Measurements from ENCODE around the gene DNM3.

The DNM3 gene

DNA sequence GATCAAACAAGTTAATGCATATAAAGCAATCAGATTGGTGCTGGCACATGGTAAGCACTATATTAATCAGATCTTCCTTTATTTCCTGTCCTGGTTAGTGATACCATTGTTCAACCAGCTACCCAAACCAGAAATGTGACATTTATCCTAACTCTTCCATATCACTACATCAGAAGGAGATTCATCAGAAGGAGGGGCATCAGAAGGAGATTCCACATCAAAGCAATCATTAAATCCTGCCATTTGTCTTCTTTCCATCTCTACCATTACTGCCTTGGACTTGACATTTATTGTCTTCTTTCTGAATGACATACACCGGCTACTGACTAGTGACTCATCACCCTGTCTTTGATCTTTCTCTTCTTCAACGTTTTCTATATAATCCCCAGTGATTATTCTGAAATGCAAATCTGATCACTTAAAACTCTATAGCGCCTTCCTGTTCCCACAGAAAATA, 75.0 kb downstream of the DNM3 start:
- in situ Hi-C loops (cut with MboI; ENCODE audit: low pct_unique_long_range_greater_than_20kb, low sequenced_read_pairs, unreplicated experiment): no loop called here
- DNase-seq (ENCODE audit: low spot score): no peak
- TF ChIP-seq, protein P1, sequence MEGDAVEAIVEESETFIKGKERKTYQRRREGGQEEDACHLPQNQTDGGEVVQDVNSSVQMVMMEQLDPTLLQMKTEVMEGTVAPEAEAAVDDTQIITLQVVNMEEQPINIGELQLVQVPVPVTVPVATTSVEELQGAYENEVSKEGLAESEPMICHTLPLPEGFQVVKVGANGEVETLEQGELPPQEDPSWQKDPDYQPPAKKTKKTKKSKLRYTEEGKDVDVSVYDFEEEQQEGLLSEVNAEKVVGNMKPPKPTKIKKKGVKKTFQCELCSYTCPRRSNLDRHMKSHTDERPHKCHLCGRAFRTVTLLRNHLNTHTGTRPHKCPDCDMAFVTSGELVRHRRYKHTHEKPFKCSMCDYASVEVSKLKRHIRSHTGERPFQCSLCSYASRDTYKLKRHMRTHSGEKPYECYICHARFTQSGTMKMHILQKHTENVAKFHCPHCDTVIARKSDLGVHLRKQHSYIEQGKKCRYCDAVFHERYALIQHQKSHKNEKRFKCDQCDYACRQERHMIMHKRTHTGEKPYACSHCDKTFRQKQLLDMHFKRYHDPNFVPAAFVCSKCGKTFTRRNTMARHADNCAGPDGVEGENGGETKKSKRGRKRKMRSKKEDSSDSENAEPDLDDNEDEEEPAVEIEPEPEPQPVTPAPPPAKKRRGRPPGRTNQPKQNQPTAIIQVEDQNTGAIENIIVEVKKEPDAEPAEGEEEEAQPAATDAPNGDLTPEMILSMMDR (IDR thresholded peaks at IDR 0.05; ENCODE audit: extremely low read depth, insufficient read depth, missing control alignments): no peak

DNA sequence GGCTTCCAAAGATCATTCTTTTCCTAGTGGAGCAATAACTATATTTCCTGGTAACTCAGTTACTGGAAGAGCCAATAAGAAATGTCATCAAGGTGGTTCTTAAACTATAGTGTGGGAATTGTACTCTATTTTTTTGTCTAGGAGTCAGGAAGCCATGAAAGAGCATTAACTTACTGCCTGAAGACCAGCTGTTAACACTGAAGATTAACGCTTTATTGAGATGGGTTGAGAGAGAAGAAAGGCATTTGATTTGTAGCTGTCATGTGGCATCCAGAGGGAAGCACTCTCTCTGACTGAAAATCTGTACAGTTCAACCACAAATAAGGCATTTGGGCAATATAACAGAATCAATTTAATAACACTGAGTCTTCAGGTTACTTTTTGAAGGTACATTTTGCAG, 76.0 kb downstream of the DNM3 start:
- TF ChIP-seq, protein P1 (IDR thresholded peaks at IDR 0.05; ENCODE audit: extremely low read depth, insufficient read depth, missing control alignments): no peak
- in situ Hi-C loops (cut with MboI; ENCODE audit: low pct_unique_long_range_greater_than_20kb, low sequenced_read_pairs, unreplicated experiment): no loop called here
- no peak for DNase-seq (ENCODE audit: low spot score)

DNA sequence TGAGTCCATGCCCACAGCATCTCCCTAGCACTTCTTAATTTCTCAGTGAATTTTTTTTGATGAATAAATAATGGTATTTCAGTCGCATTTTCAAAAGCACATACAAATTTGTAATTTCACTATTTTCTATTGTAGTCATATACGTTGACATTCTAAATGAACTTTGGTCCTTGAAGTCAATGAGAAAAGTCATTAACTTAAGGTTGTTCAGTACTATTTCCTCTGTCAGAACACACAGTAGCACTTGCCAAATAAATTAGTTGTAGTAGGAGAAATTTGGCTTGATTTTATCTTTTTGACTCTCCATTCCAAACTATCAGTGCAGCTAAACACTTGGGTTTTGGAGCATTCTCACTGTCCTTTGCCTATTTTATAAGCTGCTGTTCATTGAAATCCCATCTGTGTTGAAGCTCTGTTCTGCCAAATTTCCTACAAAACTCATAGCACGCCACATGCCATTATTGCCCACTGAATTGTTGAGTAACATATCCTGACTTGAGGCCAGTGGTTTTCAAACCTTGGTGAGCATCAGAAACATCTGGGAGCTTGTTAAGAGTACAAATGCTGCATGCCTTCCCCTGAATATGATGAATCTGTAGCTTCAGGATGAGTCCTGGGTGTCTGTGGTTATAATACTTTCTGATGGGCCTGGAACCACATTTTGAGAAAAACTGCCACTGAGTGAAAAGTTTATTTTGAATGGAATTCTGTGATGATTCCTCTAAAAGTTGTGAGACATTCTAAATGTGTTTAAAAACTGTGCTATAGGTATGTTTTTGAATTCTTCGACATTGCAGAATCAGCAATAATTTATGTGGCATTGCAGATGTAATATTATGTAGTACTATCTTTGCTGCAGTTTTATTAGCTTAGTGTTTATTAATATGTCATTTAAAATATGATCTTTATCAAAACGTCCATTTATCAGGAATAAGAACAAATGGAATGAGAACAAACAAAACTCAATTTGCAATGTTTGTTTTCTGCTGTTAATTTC, 78.9 kb downstream of the DNM3 start:
- in situ Hi-C loops (cut with MboI; ENCODE audit: low pct_unique_long_range_greater_than_20kb, low sequenced_read_pairs, unreplicated experiment): no loop called here
- DNase-seq (ENCODE audit: low spot score): no peak
- TF ChIP-seq, protein P1 (IDR thresholded peaks at IDR 0.05; ENCODE audit: extremely low read depth, insufficient read depth, missing control alignments): no peak

DNA sequence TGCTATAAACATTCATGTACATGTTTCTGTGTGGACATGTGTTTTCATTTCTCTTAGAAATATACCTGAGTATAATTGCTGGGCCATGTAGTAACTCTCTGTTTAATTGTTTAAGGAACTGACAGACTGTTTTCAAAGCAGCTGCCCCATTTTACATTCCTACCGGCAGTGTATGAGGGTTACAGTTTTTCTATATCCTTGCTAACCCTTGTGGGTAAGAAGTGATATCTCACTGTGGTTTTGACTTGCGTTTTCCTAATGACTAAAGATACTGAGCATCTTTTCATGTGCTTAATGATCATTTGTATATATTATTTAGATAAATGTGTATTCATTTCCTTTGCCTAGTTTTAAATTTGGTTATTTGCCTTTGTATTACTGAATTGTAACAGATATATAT, 81.7 kb downstream of the DNM3 start:
- in situ Hi-C loops (cut with MboI; ENCODE audit: low pct_unique_long_range_greater_than_20kb, low sequenced_read_pairs, unreplicated experiment): no loop called here
- no peak for DNase-seq (ENCODE audit: low spot score)
- TF ChIP-seq, protein P1 (IDR thresholded peaks at IDR 0.05; ENCODE audit: extremely low read depth, insufficient read depth, missing control alignments): no peak

DNA sequence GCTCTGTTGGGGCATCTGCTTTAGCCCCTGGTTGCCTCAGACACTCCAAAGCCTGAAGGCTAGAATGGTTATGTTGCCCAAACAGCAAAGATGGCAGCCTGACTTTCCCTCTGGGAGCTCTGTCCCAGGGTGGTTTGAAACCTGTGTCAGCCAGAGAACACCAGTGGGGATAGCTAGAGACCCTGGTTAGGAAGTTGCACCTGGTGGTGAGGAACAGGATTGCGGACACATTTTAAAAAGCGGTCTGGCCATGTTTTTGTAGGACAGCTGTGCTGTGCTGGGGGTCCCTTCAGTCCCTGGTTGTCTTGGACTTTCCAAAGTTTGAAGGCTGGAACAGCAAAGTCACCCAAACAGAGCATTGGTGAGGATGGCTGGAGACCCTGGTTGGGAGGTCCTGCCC, 87.8 kb downstream of the DNM3 start:
- in situ Hi-C loops (cut with MboI; ENCODE audit: low pct_unique_long_range_greater_than_20kb, low sequenced_read_pairs, unreplicated experiment): no loop called here
- TF ChIP-seq, protein P1 (IDR thresholded peaks at IDR 0.05; ENCODE audit: extremely low read depth, insufficient read depth, missing control alignments): no peak

DNA sequence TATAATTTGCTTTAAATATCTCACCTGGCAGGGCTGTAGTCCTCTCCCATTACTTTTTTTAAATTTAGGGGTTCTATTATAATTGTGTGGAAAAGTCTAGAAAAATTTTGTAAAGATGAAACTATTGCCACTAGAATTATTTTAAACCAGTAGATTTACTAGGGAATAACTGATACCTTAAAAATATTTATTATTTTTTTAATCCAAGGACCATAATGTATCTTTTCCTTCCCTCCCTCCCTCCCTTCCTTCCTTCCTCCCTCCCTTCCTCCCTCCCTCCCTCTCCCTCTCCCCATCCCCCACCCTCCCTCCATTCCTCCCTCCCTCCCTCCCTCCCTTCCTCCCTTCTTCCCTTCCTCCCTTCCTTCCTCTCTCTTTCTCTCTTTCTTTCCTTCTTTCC, 90.5 kb downstream of the DNM3 start:
- in situ Hi-C loops (cut with MboI; ENCODE audit: low pct_unique_long_range_greater_than_20kb, low sequenced_read_pairs, unreplicated experiment): no loop called here
- no peak for DNase-seq (ENCODE audit: low spot score)

More for the DNA sequence above, 87.8 kb downstream of the DNM3 start:
- no peak for DNase-seq (ENCODE audit: low spot score)

More for the DNA sequence above, 90.5 kb downstream of the DNM3 start:
- TF ChIP-seq, protein P1 (IDR thresholded peaks at IDR 0.05; ENCODE audit: extremely low read depth, insufficient read depth, missing control alignments): no peak

All from GM13977 (cell line).